Inferior parietal cortex (tissue), 1 donor: Measurements from ENCODE around the gene NOP10.

ENCODE experiments used
- DNase-seq: peaks from one replicate; pipeline ENCODE4 v3.0.0-alpha.2; 2016; ENCODE audit errors: extremely low spot score

The NOP10 gene

GRCh38 chr15:34332553-34333120 is 10.3 kb downstream of the NOP10 start:
- DNase-seq: no peak

GRCh38 chr15:34331809-34332208 is 11.1 kb downstream of the NOP10 start:
- no peak for DNase-seq

- DNase-seq: no peak
Observed at GRCh38 chr15:34330279-34330678, 12.7 kb downstream of the NOP10 start.

GRCh38 chr15:34329006-34329405 is 13.9 kb downstream of the NOP10 start:
- DNase-seq: no peak

GRCh38 chr15:34327906-34328305 is 15.0 kb downstream of the NOP10 start:
- no peak for DNase-seq

GRCh38 chr15:34325368-34325767 is 17.6 kb downstream of the NOP10 start:
- no peak for DNase-seq

- DNase-seq: no peak
Observed at GRCh38 chr15:34324933-34325332, 18.0 kb downstream of the NOP10 start.

- DNase-seq: no peak
Observed at GRCh38 chr15:34323217-34323616, 19.7 kb downstream of the NOP10 start.

- DNase-seq: no peak
Observed at GRCh38 chr15:34318277-34319079, 24.5 kb downstream of the NOP10 start.

- no peak for DNase-seq
Observed at GRCh38 chr15:34314491-34315490, 28.1 kb downstream of the NOP10 start.

- no peak for DNase-seq
Observed at GRCh38 chr15:34311563-34311962, 31.4 kb downstream of the NOP10 start.

GRCh38 chr15:34304613-34305012 is 38.3 kb downstream of the NOP10 start:
- no peak for DNase-seq

GRCh38 chr15:34301058-34301457 is 41.9 kb downstream of the NOP10 start:
- DNase-seq: no peak

- no peak for DNase-seq
Observed at GRCh38 chr15:34297059-34297458, 45.9 kb downstream of the NOP10 start.

GRCh38 chr15:34292621-34293020 is 50.3 kb downstream of the NOP10 start:
- DNase-seq: no peak
